Heart left ventricle (tissue), 13 donors: Measurements from ENCODE around the gene SSH2.

ENCODE experiments used
- POLR2A ChIP-seq, 2 donors: fragments of 450-650 bp; IDR thresholded peaks; one replicate each; pipeline ENCODE4 v1.6.1; 2017; ENCODE audit warnings: antibody characterized with exemption in 2 of 2, mild to moderate bottlenecking in 2 of 2, moderate library complexity in 2 of 2
- TF ChIP-seq, protein P1 (sequence below), 12 donors: fragments of 200-600 bp; sonication (generic) in 4 of 12; IDR thresholded peaks; one replicate each; pipeline versions ENCODE4 v1.5.0 to v1.8.0; 2018 to 2022; ENCODE audit warnings: antibody characterized with exemption in 12 of 12, mild to moderate bottlenecking in 5 of 12
- donor health status: ischemic (EF 13 %, LVEDD 7.1; RV severe dilation, severe dysfunction).
- donor health status: DM: no; HTN: yes; CAD: no.
- donor health status: DM: no; HTN: no; CAD: no.
- donor health status: ischemic (EF 25% LVEDD 6.9; RV normal size, moderate dysfunction).
- donor health status: ischemic (EF 25% LVEDD 5.7; RV mildly dilated, moderate dysfunction).
- donor health status: ischemic (EF 35%, LVEDD 5.7; RV mildly dilated, moderate dysfunction).
- donor health status: nonischemic (EF 11% LVEDD 7.7; RV severe dilation, severe dysfunction).
- donor health status: DM: yes; HTN: yes; CAD: no.
- donor health status: PGD.
- donor health status: ischemic (EF 29% LVEDD 5.4; RV normal size, mild dysfunction).
- donor health status: nonischemic (EF 23%, LVEDD 6.1; RV moderate dilation, normal function).

DNA sequence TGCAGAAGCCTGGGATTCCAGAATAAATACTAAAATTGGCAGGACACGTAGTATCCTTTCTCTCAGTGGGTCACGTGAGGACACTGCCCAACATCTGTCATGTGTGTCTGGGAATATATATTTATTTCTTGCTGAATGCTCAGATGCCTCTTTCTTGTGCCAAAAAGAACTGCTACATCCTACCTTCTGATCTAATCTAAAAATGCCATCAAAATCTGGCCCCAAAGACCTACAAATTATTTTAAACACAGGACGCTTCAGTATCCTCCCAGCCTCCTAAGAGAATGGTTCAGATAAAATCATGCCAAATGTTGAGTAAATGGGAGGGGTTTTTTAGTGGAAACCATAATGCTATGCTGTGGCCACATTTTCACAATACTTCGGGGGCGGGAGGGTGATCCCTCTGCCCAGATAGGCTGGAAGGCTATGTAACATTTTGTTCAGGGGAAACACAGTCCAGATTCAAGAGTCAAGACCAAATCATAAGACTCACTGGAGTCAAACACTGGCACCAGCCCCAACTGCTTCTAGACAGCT lies 284.4 kb downstream of the SSH2 start:
- TF ChIP-seq, protein P1, sequence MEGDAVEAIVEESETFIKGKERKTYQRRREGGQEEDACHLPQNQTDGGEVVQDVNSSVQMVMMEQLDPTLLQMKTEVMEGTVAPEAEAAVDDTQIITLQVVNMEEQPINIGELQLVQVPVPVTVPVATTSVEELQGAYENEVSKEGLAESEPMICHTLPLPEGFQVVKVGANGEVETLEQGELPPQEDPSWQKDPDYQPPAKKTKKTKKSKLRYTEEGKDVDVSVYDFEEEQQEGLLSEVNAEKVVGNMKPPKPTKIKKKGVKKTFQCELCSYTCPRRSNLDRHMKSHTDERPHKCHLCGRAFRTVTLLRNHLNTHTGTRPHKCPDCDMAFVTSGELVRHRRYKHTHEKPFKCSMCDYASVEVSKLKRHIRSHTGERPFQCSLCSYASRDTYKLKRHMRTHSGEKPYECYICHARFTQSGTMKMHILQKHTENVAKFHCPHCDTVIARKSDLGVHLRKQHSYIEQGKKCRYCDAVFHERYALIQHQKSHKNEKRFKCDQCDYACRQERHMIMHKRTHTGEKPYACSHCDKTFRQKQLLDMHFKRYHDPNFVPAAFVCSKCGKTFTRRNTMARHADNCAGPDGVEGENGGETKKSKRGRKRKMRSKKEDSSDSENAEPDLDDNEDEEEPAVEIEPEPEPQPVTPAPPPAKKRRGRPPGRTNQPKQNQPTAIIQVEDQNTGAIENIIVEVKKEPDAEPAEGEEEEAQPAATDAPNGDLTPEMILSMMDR (IDR thresholded peaks at IDR 0.05) = no peak
- no peak for TF ChIP-seq POLR2A (IDR thresholded peaks at IDR 0.05)
